Forelimb muscle (tissue), 1 donor: ENCODE measurements around the gene ADCY1. TPM values are rescaled to one million over a fixed set of nuclear protein-coding genes. Genes with fewer than 3 reads are reported as not detected.

Source experiments
- DNase-seq: peaks from one replicate; pipeline ENCODE4 v3.0.0-alpha.2; 2013; ENCODE audit warnings: low read depth
- polyA plus RNA-seq: library from polyadenylated mRNA; unstranded; fragments of 120-200 nt; gene quantifications from one replicate; pipeline ENCODE4 v1.2.1, GENCODE V29; 2013; ENCODE audit not compliant: insufficient read length

Gene ADCY1
- polyA plus RNA-seq, 1 donor = 9.9 TPM

DNA sequence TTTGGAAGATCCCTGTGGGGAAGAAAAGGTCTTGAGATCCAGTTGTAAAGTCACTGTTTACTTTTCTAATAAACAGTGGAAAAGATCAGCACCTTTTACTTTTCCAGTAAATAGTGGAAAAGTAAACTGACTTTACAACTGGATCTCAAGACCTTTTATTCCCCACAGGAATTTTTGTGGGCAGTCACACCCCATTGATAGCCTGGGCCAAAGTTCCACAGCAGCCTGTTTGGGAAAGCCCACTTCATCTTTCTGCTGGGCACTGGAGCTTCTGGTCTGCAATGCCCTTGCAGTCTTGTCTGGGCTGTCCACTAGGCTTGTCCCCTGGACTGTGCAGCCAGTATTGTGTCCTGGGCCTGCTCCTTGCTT lies 50.2 kb downstream of the ADCY1 start:
- no peak for DNase-seq

DNA sequence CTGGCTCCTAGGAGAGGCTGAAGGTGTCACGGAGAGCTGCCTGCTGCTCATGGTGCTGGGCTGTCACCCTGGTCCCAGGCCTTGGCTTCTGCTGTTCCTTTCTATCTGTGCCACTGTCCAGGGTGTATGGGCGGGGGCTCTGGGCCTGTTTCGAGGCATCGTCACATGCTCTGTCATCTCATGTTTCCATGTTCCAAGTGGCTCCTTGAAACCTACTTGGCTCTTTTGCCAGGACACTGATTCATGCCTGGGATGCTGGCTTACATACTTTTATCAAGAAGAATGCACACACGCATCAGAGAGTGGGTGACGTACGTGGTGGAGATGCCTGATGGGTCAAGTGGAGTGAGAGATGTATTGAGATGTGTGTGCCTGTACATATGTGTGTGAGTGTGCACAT lies 50.9 kb downstream of the ADCY1 start:
- DNase-seq = no peak

DNA sequence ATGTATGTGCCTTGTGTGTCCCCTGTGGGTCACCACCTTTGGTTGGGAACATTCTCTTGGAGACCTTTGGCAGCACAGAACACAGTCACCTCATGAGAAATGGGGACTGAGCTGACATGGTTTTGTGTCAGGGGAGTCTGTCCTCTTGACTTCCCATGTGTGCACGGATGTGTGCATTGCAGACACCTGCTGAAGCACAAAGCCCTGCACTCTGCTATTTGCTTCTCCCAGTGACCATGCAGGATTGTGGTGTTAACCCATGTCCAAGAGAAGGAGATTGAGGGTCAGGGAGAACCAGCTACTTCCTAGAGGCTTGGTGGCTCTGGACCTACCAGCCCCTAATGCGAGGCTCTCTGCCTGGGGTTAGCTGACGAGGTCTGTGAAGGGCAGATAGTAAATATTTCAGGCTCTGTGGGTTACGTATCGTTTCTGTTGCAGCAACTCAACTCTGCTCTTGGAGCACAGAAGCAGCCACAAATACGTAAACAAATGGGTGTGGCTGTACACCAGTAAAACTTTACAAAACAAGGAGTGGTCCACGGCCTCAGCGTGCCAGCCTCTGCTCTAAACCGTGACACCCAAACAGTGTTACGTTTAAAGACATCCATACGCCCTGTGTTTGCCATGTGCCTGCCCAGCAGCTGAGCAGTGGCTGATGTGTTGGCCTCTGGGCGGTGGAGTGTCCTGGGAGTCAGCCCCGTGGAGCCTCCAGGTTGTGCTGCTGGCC lies 51.7 kb downstream of the ADCY1 start:
- DNase-seq = no peak

DNA sequence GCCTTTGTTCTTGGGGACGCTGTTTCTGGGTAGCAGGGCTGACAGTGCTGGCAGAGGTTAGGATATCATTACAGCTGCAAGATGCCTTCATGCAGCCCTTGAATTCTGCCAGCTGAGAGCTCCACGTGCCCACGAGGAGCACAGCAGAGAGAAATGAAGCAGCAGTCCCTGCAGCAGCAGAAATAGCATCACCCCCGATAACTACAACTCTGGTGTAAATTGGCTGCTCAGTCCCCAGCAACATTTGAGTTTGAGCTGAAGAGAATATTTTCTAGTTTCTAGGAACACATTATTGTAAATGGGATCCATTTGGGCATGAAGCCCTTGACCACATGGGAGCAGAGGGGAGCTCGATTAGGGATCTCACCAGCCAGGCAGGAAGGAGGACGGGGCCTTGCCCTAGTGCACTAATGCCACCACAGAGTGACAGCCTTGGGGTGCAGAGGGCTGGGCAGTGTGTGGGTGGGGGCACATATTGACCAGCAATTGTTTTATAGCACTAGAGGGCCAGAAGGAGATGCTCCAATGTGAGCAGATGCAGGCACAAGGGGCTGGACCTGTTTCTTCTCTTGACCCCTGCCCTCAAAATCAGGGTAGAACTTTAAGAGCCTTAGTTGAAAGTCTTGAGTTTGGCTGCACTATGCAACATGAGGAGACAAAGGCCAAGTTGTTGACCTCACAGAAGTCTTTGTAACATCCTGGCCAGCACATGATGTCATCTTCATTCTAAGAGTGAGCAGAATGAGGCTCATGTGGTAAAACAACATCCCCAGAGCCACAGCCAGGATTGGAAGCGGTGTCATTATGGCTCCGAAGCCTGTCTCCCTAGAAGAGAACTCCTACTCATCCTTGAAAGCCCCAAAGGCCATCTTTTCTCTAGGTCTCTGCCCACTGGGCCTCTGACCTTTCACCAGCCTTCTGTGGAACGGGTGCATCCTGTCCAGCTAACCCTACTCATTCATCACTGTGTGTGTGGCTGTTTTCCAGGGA lies 52.6 kb downstream of the ADCY1 start:
- no peak for DNase-seq

DNA sequence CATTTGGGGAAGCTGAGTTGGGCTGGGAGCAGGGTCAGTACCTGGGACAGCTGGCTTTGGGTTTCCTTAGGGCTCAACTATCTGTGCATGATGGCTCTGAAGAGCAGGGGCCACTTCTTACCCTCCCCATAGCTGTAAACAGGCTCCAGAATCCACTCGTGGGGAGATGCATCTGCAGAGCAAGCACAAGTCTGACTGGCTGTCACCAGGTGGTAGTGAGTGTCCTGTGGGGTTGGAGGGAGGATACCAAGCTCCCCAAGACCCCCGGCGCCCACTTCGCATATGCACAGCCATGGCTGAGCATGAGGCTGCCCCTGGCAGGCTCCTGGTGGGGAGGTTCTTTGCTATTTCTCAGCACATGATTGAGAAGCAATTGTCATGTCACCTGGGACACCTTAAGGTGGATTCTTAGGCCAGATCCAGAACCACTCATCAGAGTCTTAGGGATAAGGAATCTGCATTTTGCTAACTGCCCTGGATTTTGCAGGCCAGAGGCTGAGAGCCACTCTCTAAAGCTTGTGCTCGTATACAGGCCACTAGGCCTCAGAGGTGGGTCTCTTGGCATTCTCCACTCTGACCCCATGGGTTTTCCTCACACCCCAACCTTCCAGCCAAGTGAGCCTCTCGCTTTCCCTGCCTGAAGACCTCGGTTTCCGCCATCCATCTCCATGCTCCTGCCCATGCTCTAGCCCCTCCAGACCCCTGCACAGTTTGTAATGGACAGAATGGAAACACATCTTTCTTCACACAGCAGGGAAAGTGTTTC lies 53.7 kb downstream of the ADCY1 start:
- DNase-seq = no peak

DNA sequence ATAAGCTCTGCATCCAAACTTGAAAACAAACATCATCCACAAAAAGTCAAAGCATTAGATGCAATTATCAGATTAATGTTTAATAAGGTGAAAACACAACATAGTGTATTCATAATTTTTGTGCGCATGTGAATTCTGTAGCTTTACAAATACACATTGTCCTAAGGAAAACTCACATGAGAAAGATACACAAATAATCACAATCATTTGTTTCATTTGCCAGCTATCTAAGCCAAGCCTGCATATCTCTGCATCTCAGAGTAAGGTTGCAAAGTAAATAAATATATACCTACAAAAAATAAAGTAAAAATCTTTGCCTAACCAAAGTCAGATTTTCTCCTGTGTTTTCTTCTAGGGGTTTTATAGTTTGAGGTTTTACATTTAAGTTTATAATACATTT lies 57.4 kb downstream of the ADCY1 start:
- DNase-seq = no peak

DNA sequence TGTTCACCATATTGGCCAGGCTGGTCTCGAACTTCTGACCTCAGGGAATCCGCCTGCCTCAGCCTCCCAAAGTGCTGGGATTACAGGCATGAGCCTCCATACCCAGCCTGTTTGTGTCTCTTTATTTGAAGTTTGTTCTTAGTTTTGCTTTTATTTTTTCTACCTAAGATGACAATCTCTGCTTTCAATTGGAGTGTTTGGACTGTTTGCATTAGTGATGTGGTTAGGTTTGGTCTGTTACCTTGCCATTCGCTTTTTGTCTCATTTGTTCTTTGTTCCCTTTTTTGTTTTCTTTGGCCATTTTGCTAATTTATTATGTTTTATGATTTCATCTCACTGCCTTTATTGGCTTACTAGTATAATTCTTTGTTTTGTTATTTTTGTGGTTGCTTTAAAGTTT lies 62.6 kb downstream of the ADCY1 start:
- no peak for DNase-seq

DNA sequence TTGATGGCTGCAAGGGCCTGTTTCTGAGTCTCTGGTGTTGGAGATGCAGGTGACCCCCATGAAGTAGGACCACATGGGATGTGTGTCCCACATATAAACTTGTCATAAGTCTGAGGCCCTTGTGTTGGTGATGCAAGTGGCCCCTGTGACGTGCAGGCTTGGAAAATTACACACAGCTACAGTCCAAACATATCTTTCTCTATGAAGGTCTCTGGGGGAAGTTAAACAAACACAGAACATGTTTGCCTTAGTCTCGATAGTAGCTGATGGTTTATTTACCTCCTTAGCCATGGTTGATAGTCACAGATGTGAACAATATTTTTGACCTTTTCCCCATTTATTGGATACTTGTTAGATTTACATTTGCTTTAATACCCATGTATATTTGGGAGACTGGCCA lies 64.7 kb downstream of the ADCY1 start:
- DNase-seq = no peak

DNA sequence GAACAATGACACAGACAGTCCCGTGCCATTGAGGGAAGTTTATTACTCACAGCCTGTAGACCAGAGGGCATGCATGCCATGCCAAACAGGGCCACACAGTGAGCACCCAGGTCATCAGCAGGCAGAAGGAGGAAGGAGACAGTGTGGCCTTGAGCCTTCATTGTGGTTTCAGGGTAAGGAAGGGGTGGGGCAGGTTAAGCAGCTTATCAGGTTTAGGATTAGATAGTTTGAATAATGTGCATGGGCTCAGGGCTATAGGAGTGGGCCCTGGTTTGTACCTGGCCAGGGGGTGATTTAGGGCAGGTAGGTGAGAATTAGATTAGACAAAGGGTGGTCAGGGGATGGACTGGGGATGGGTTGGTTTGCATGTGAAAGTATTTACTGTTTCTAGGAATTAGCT lies 67.9 kb downstream of the ADCY1 start:
- no peak for DNase-seq

DNA sequence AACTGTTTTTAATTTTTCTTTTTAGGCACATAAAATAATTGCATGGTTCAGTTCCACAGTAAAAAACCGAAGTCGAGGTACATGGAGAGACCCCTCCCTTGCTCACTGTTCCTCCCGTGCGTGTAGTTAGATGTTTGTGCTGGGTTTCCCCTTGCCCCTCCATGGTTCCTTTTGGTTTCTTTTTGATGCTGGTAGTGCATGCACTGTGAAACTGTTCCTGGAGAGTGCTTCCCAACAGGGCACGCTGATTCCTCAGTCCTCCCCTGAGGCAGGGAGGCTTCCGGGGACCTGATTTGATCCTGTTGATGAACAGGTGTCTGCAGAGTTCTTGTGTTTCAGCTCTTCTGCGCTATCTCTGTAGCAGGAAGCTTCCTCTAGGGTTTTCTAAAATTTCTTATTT lies 69.5 kb downstream of the ADCY1 start:
- no peak for DNase-seq

DNA sequence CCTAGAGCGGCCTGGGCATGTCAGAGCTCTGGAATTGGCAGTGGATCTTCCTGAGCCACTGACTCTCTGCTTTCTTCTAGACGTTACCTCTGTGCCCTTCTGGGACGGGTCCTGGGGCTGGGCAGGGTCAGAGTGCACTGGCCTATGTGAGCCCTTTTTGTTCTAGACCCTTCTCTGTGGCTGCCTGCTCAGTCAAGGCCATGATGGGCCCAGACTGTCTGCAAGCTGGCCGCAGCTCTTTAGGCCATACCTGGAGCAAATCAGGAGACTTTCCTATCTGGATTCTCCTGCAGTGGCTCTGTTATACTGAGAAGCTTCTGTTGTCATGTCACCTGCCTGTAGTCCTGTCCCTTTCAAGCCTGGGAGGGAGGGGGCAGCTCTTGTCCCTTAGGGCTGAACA lies 70.1 kb downstream of the ADCY1 start:
- DNase-seq = no peak

DNA sequence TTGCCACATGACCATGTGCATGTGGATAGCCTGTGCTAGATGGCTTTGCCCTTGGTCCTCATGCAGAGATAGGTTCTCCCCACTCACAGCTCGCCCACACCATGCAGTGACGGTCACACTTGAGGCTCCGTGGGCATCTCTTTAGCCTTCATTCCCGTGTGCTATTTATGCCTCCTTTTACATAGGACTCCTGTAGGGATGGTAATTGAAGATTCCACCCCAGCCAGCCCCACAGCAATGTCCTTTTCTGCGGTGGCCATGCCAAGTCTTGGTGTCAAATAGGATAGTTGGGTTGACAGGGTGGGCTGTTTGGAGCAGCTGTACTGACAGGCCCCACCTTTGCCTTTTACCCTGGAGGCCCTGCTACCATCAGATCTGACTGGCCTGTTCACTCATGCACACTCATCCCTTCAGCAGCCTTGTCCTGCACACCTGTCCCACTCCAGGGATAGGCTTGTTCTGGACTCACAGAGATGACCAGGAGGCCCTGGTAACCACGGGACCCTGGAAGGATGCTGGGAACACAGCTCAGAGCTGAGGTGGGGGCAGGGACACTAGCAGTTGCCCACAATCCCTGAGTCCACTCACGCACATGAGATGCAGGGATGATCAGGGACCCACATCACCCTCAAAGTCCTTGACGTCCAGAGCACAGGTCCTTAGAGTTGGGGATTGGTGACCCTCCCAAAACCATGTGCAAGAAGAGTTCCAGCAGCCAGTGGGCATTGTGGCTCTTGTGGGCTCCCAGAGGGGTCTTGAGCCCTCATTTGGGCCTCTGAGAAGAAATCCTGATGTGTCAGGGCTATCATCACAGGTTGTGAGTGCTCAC lies 71.2 kb downstream of the ADCY1 start:
- no peak for DNase-seq

DNA sequence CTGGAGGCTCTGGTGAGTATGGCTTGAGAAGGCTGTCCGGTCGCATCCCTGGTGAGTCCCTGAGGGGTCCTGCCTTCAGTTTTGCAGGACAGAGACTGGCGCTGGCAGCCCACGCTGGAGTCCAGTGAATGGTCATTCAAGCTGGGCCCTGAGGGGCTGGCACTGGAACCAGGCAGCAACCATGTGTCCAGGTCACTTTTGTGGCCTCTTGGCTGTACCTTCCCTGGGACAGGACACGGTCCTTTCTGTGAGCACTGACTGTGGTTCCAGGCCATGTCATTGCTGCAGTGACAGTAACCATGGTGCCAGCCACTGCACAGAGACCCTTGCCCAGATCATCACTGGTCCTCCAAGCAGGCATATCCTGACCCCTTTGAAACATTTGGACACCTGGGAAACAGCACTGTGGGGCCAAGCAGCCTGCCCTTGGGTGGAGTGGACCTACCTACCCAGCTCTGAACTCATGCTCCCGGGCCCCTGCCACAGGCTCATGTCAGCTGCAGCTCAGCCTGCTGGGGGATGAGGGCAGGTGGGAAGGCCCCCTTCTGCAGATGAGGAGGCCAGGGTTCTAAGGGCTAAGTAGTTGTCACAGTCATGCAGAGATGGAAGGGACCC lies 72.1 kb downstream of the ADCY1 start:
- no peak for DNase-seq

DNA sequence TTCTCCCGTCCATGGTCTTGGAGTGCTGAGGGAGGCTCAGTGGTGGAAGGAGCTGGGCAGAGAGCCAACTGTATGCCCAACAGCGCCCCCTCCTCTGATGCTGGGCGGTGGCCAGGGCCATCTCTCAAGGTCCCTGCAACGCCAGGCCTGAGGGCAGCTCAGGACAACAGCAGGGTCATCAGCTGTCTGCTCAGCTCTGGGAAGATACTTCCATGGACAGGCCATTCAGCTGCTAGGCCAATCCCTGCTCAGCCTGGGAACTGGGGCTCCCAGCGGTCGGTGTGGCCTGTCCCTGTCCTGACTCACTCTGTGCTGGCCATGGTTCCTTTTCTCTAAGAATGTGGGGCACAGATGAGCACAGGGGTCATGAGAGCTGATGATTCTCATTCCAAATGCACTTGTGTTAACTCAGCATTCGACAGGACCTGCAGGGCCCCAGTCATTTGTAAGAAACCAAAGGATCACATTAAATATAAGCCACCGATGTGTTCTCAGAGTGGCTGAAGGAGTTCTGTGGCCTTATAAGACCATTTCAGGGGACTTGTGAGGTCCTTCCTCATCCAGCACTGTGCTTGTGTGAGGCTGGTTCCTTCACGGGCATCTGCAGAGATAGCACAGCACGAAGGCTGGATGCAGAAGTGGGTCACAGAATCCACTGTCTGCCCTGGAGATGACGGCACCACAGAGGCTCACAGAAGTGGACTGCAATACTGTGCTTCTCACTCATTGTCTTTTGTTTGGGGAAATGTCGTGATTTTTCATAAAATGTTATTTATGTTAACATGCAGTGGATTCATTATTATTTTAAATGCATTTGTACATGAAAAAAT lies 73.0 kb downstream of the ADCY1 start:
- DNase-seq = no peak

DNA sequence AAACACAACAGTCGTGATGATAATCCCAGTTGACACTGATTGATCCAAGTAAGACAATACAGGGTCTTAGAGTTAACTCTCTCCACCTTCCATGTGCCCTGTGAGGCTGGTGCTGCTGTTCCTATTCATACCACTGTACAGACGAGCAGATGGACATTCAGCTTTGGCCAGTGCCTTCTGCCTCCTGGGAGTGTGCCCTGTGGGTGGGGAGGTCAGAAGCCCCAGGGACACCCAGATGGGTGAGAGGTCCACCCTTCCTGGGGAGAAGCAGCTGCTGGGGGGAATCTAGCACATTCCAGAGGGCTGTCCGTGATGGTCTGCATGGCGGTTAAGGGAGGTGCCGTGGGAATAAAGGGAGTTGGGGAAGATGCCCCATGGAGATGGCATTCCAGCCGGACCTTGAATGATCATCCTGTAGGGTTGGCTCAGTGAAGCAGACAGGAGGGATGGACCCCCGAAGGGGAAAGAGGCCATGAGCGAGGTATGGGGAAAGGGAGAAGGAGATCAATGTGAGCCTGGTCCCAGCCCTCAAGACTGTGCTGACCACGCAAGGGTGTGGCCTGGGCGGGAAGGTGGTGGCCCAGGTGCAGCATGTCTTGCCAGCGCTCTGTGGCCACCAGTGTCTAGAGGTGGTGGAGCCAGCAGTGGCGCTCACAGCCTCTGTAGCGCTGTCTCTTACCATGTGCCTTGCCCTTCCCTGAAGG lies 74.0 kb downstream of the ADCY1 start:
- DNase-seq = no peak

DNA sequence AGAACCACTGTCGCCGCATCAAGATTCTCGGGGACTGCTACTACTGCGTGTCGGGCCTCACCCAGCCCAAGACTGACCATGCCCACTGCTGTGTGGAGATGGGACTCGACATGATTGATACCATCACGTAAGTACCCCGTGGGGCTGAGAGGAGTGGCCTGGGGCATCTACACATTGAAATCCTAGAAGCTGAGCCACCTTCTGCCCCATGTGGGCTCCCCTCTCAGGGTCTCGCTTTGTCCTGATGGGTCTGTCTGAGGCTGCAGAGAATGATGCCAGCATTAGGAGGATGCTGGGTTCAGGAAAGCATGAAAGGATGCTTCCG lies 74.5 kb downstream of the ADCY1 start:
- DNase-seq = no peak

DNA sequence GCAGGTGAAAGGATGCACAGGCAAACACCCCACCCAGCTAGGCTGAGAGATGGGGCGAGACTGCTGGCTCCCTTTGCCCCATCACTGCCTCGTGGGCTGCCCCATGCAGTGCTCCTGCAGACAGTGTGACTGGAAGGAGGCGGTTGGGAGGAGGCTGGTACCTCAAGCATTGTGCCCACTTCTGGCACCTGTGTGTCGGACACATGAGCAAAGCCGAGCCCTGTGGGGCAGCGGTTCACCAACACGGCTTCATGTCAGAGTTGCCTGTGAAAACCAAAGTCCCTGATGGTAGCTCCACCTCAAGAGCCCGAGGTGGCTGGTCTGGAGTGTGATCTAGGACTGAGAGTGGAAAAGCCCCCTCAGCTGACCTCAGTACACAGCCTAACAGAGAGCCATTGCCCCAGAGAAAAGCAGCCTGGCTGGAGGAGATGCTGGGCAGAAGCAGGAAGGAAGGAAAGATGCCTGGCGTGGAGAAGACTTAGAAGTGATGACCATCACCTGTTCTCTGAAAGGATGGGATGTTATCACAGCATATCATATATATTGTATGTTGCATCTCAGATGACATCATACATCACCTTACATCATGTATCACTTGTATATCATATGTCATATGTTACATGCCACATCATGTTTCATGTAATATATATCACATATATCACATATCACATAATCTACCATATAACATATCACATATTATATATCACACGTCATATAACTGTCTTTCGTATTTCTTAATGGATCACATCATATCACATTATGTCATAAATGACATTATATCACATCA lies 75.6 kb downstream of the ADCY1 start:
- DNase-seq = no peak
